Endodermal cell (in vitro differentiated cells): ENCODE measurements around the gene PTPRT. TPM values are rescaled to one million over a fixed set of nuclear protein-coding genes. Genes with fewer than 3 reads are reported as not detected.

Source experiments
- DNase-seq: peaks from one replicate; pipeline ENCODE4 v3.0.0-alpha.2; 2017
- H3K27ac ChIP-seq: 2 replicates; pipeline ENCODE4 v1.5.1; 2013; ENCODE audit warnings: mild to moderate bottlenecking, low read depth, low read length, moderate library complexity
- H3K27me3 ChIP-seq: 2 replicates; pipeline ENCODE4 v1.6.1; 2013; ENCODE audit warnings: mild to moderate bottlenecking, low read length, moderate library complexity; ENCODE audit not compliant: insufficient read depth, control insufficient read depth, poor library complexity, severe bottlenecking
- H3K36me3 ChIP-seq: 2 replicates; pipeline ENCODE4 v1.7.0; 2013; ENCODE audit warnings: mild to moderate bottlenecking, low read length, moderate library complexity; ENCODE audit not compliant: control insufficient read depth, insufficient read depth
- H3K4me1 ChIP-seq: one replicate; pipeline ENCODE4 v1.7.0; 2013; ENCODE audit warnings: low read length; ENCODE audit not compliant: control insufficient read depth, insufficient read depth
- H3K4me3 ChIP-seq: 2 replicates; pipeline ENCODE4 v1.5.1; 2013; ENCODE audit warnings: mild to moderate bottlenecking, low read length, moderate library complexity
- H3K9ac ChIP-seq: 2 replicates; pipeline ENCODE4 v1.6.1; 2013; ENCODE audit warnings: mild to moderate bottlenecking, low read length, moderate library complexity; ENCODE audit not compliant: poor library complexity, severe bottlenecking; ENCODE audit errors: extremely low read depth
- H3K9me3 ChIP-seq: 2 replicates; pipeline ENCODE4 v1.6.1; 2013; ENCODE audit warnings: mild to moderate bottlenecking, low read length, moderate library complexity; ENCODE audit not compliant: control insufficient read depth
- H3K27ac Mint-ChIP-seq: 2 replicates; pipeline ENCODE4 v1.8.0; 2020; ENCODE audit warnings: mixed read lengths
- H3K27me3 Mint-ChIP-seq: 2 replicates; pipeline ENCODE4 v1.8.0; 2021; ENCODE audit warnings: mild to moderate bottlenecking, mixed read lengths; ENCODE audit not compliant: insufficient read depth
- H3K36me3 Mint-ChIP-seq: 2 replicates; pipeline ENCODE4 v1.8.0; 2020; ENCODE audit warnings: low read depth, mixed read lengths
- H3K4me1 Mint-ChIP-seq: 2 replicates; pipeline ENCODE4 v1.8.0; 2020; ENCODE audit warnings: mixed read lengths
- H3K4me3 Mint-ChIP-seq: 2 replicates; pipeline ENCODE4 v1.8.0; 2020; ENCODE audit warnings: mild to moderate bottlenecking, moderate library complexity, mixed read lengths
- H3K9me3 Mint-ChIP-seq: 2 replicates; pipeline ENCODE4 v1.8.0; 2020; ENCODE audit warnings: mild to moderate bottlenecking, mixed read lengths
- CTCF ChIP-seq: fragments of 200-600 bp; sonication (generic); conservative IDR thresholded peaks from 2 replicates; pipeline ENCODE4 v1.5.0; 2021; ENCODE audit warnings: antibody characterized with exemption, mild to moderate bottlenecking
- WGBS, 2 experiments: methylation state at CpG; one replicate each; pipeline versions ENCODE4 v1.1.5 to v1.1.7; 2013; ENCODE audit warnings: missing lambda C conversion rate in 2 of 2, mixed read lengths in 1 of 2; ENCODE audit not compliant: insufficient coverage in 1 of 2, insufficient read length in 1 of 2; 5-methylcytosine and 5-hydroxymethylcytosine counted together
- total RNA-seq, 2 donors: library from RNA; stranded (reverse); fragmentation: NEBNext Ultra II Directional in 1 of 2; extraction: Animal tissue kit (Norgen Biotek cat#: 25700) in 1 of 2; gene quantifications; 2 replicates in 1 of 2; 3 replicates in 1 of 2; pipeline ENCODE4 v1.2.1, GENCODE V29; 2021

PTPRT gene
- total RNA-seq, 2 donors from 2014 or later = 2.3 to 2.7 TPM

- no peak overlapping the region for H3K27ac ChIP-seq
- peak; percentile 60 for DNase-seq
- 86 to 93% methylated on average over 6 of the region's 6 CpGs for WGBS, 2 experiments
- TF ChIP-seq CTCF = no peak
- no peaks in the 10 kb centered on the region for H3K4me1 ChIP-seq
- H3K27me3 ChIP-seq = no peaks in the 10 kb centered on the region
- H3K4me3 ChIP-seq = no peak overlapping the region
- Mint-ChIP-seq H3K36me3 (no peaks in the 10 kb centered on the region), H3K4me1 (no peaks in the 10 kb centered on the region), H3K9me3 (peaks cover 7% of the 10 kb centered on the region), H3K27ac (no peak overlapping the region), H3K27me3 (peaks cover 2% of the 10 kb centered on the region), H3K4me3 (no peak overlapping the region)
- H3K9me3 ChIP-seq = peaks cover 7% of the 10 kb centered on the region
- H3K36me3 ChIP-seq = no peaks in the 10 kb centered on the region
- H3K9ac ChIP-seq = no peak overlapping the region
Measured at GRCh38 chr20:42961771-42962170, 227.9 kb downstream of the PTPRT start.

- Mint-ChIP-seq H3K27ac (no peak overlapping the region), H3K4me1 (no peaks in the 10 kb centered on the region), H3K27me3 (peaks cover 6% of the 10 kb centered on the region), H3K9me3 (peaks cover 10% of the 10 kb centered on the region), H3K36me3 (no peaks in the 10 kb centered on the region), H3K4me3 (no peak overlapping the region)
- DNase-seq = no peak
- 89% methylated on average over 2 of the region's 2 CpGs; no CpG with 5 or more reads in 1 of the 2 experiments for WGBS, 2 experiments
- H3K27ac ChIP-seq = no peak overlapping the region
- H3K9me3 ChIP-seq = peaks cover 7% of the 10 kb centered on the region
- TF ChIP-seq CTCF = no peak
- no peaks in the 10 kb centered on the region for H3K27me3 ChIP-seq
- no peak overlapping the region for H3K9ac ChIP-seq
- H3K4me1 ChIP-seq = no peaks in the 10 kb centered on the region
- H3K4me3 ChIP-seq = no peak overlapping the region
- H3K36me3 ChIP-seq = no peaks in the 10 kb centered on the region
Measured at GRCh38 chr20:42959996-42960395, 229.7 kb downstream of the PTPRT start.

GRCh38 chr20:42958367-42959069 lies 231.2 kb downstream of the PTPRT start:
- H3K9ac ChIP-seq = no peak overlapping the region
- 89% methylated on average over 2 of the region's 2 CpGs; no CpG with 5 or more reads in 1 of the 2 experiments for WGBS, 2 experiments
- H3K4me1 ChIP-seq = no peaks in the 10 kb centered on the region
- no peaks in the 10 kb centered on the region for H3K36me3 ChIP-seq
- Mint-ChIP-seq H3K9me3 (peaks cover 10% of the 10 kb centered on the region), H3K4me3 (no peak overlapping the region), H3K27ac (no peak overlapping the region), H3K36me3 (no peaks in the 10 kb centered on the region), H3K4me1 (no peaks in the 10 kb centered on the region), H3K27me3 (peaks cover 13% of the 10 kb centered on the region)
- H3K27ac ChIP-seq = no peak overlapping the region
- TF ChIP-seq CTCF = no peak
- H3K27me3 ChIP-seq = peaks cover 7% of the 10 kb centered on the region
- no peak for DNase-seq
- H3K9me3 ChIP-seq = peaks cover 7% of the 10 kb centered on the region
- no peak overlapping the region for H3K4me3 ChIP-seq
